Skeletal muscle tissue (tissue), 4 donors: ENCODE results near the gene COLQ. TPM values are rescaled to one million over a fixed set of nuclear protein-coding genes. Genes with fewer than 3 reads are reported as not detected.
A peak's percentile ranks its signal among the peaks of the same experiment; 100 is the strongest.

Source experiments
- H3K27ac ChIP-seq: one replicate; pipeline ENCODE4 v1.7.0; 2013; ENCODE audit warnings: mild to moderate bottlenecking, low read depth, low read length, inconsistent platforms
- H3K27me3 ChIP-seq, 3 donors: one replicate each; pipeline ENCODE4 v1.7.0; 2013; ENCODE audit warnings: low read length in 3 of 3; ENCODE audit not compliant: control insufficient read depth in 3 of 3, insufficient read depth in 3 of 3
- H3K36me3 ChIP-seq, 3 donors: one replicate each; pipeline ENCODE4 v1.7.0; 2013; ENCODE audit warnings: low read length in 3 of 3; ENCODE audit not compliant: control insufficient read depth in 3 of 3, insufficient read depth in 3 of 3
- H3K4me1 ChIP-seq, 3 donors: one replicate each; pipeline ENCODE4 v1.7.0; 2013; ENCODE audit warnings: low read length in 3 of 3, mild to moderate bottlenecking in 3 of 3; ENCODE audit not compliant: control insufficient read depth in 3 of 3, insufficient read depth in 3 of 3
- H3K4me3 ChIP-seq, 3 donors: one replicate each; pipeline ENCODE4 v1.7.0; 2013; ENCODE audit warnings: low read length in 3 of 3
- H3K9ac ChIP-seq, 3 donors: one replicate each; pipeline ENCODE4 v1.7.0; 2013; ENCODE audit warnings: low read length in 3 of 3, mild to moderate bottlenecking in 3 of 3, moderate library complexity in 2 of 3, low read depth in 1 of 3
- H3K9me3 ChIP-seq, 3 donors: one replicate each; pipeline ENCODE4 v1.7.0; 2013; ENCODE audit warnings: low read length in 3 of 3; ENCODE audit not compliant: control insufficient read depth in 3 of 3
- total RNA-seq: library from RNA; depleted of rRNA; stranded (reverse); fragments of >200 nt; gene quantifications from one replicate; pipeline ENCODE4 v1.2.3, GENCODE V29; 2014
- donor health status: Osteomylitis.

The COLQ gene
- total RNA-seq, 1 donor from 2014 or later: 14.1 TPM

GRCh38 chr3:15440891-15441290, 80.6 kb downstream of the COLQ start:
- no peaks in the 10 kb centered on the region for H3K9me3 ChIP-seq
- peak overlapping the region in 1 of 3 donors; percentile 34 for H3K9ac ChIP-seq
- peaks cover 30 to 71% (median 50%) of the 10 kb centered on the region in 3 donors for H3K36me3 ChIP-seq
- H3K27ac ChIP-seq: no peak overlapping the region
- H3K4me3 ChIP-seq: no peak overlapping the region
- peaks cover 0 to 3% (median 0%) of the 10 kb centered on the region in 3 donors for H3K4me1 ChIP-seq
- no peaks in the 10 kb centered on the region for H3K27me3 ChIP-seq

- H3K4me3 ChIP-seq: no peak overlapping the region
- H3K9ac ChIP-seq: no peak overlapping the region
- no peaks in the 10 kb centered on the region for H3K9me3 ChIP-seq
- H3K36me3 ChIP-seq: peaks cover 36 to 79% (median 63%) of the 10 kb centered on the region in 3 donors
- no peaks in the 10 kb centered on the region for H3K27me3 ChIP-seq
- H3K27ac ChIP-seq: no peak overlapping the region
- H3K4me1 ChIP-seq: peaks cover 0 to 3% (median 0%) of the 10 kb centered on the region in 3 donors
Measured at GRCh38 chr3:15439476-15439875, 82.0 kb downstream of the COLQ start.

- no peaks in the 10 kb centered on the region for H3K27me3 ChIP-seq
- H3K36me3 ChIP-seq: peaks cover 39 to 81% (median 67%) of the 10 kb centered on the region in 3 donors
- no peaks in the 10 kb centered on the region for H3K9me3 ChIP-seq
- H3K4me3 ChIP-seq: no peak overlapping the region
- H3K9ac ChIP-seq: no peak overlapping the region
- H3K4me1 ChIP-seq: peaks cover 0 to 3% (median 0%) of the 10 kb centered on the region in 3 donors
- H3K27ac ChIP-seq: no peak overlapping the region
Measured at GRCh38 chr3:15438983-15439382, 82.5 kb downstream of the COLQ start.

- H3K4me3 ChIP-seq: no peak overlapping the region
- no peak overlapping the region for H3K27ac ChIP-seq
- H3K36me3 ChIP-seq: peaks cover 38 to 81% (median 78%) of the 10 kb centered on the region in 3 donors
- H3K9ac ChIP-seq: no peak overlapping the region
- no peaks in the 10 kb centered on the region for H3K9me3 ChIP-seq
- peaks cover 0 to 3% (median 0%) of the 10 kb centered on the region in 3 donors for H3K4me1 ChIP-seq
- H3K27me3 ChIP-seq: no peaks in the 10 kb centered on the region
Measured at GRCh38 chr3:15436246-15436645, 85.3 kb downstream of the COLQ start.

- no peaks in the 10 kb centered on the region for H3K27me3 ChIP-seq
- H3K27ac ChIP-seq: no peak overlapping the region
- H3K9ac ChIP-seq: no peak overlapping the region
- H3K4me1 ChIP-seq: no peaks in the 10 kb centered on the region
- H3K36me3 ChIP-seq: peaks cover 28 to 70% (median 67%) of the 10 kb centered on the region in 3 donors
- H3K4me3 ChIP-seq: no peak overlapping the region
- no peaks in the 10 kb centered on the region for H3K9me3 ChIP-seq
Measured at GRCh38 chr3:15434756-15435155, 86.8 kb downstream of the COLQ start.

- Histone ChIP-seq H3K27me3 (no peaks in the 10 kb centered on the region), H3K9ac (no peak overlapping the region), H3K4me1 (peaks cover 4 to 7% (median 6%) of the 10 kb centered on the region in 3 donors), H3K36me3 (peaks cover 23 to 58% (median 55%) of the 10 kb centered on the region in 3 donors), H3K27ac (no peak overlapping the region), H3K9me3 (no peaks in the 10 kb centered on the region), H3K4me3 (no peak overlapping the region)
Measured at GRCh38 chr3:15433531-15433930, 88.0 kb downstream of the COLQ start.

- Histone ChIP-seq H3K27me3 (no peaks in the 10 kb centered on the region), H3K27ac (no peak overlapping the region), H3K4me1 (peaks cover 16 to 20% (median 19%) of the 10 kb centered on the region in 3 donors), H3K9me3 (no peaks in the 10 kb centered on the region), H3K36me3 (peaks cover 17 to 44% (median 41%) of the 10 kb centered on the region in 3 donors), H3K4me3 (no peak overlapping the region), H3K9ac (no peak overlapping the region)
Measured at GRCh38 chr3:15431256-15431837, 90.2 kb downstream of the COLQ start.

- H3K36me3 ChIP-seq: peaks cover 16 to 38% (median 34%) of the 10 kb centered on the region in 3 donors
- H3K27me3 ChIP-seq: no peaks in the 10 kb centered on the region
- H3K9ac ChIP-seq: no peak overlapping the region
- H3K27ac ChIP-seq: no peak overlapping the region
- no peak overlapping the region for H3K4me3 ChIP-seq
- H3K4me1 ChIP-seq: peaks cover 18 to 27% (median 24%) of the 10 kb centered on the region in 3 donors
- H3K9me3 ChIP-seq: no peaks in the 10 kb centered on the region
Measured at GRCh38 chr3:15430624-15431023, 90.9 kb downstream of the COLQ start.

GRCh38 chr3:15429080-15429479, 92.4 kb downstream of the COLQ start:
- Histone ChIP-seq H3K27me3 (no peaks in the 10 kb centered on the region), H3K9me3 (no peaks in the 10 kb centered on the region), H3K4me3 (peak overlapping the region in 2 of 3 donors; percentile 98 to 99), H3K9ac (peak overlapping the region in 2 of 3 donors; percentile 34 to 80), H3K4me1 (peaks cover 18 to 29% (median 26%) of the 10 kb centered on the region in 3 donors), H3K36me3 (peaks cover 9 to 28% (median 26%) of the 10 kb centered on the region in 3 donors), H3K27ac (no peak overlapping the region)

GRCh38 chr3:15428539-15428938, 93.0 kb downstream of the COLQ start:
- Histone ChIP-seq H3K9ac (peak overlapping the region; percentile 80 to 95 (median 93)), H3K36me3 (peaks cover 9 to 23% (median 22%) of the 10 kb centered on the region in 3 donors), H3K4me1 (peaks cover 18 to 29% (median 26%) of the 10 kb centered on the region in 3 donors), H3K4me3 (peak overlapping the region; percentile 98 to 99 (median 98)), H3K9me3 (no peaks in the 10 kb centered on the region), H3K27ac (peak overlapping the region; percentile 83), H3K27me3 (no peaks in the 10 kb centered on the region)
